Astrocyte of the cerebellum (primary cell): ENCODE results near the gene TMEM145.
A peak's percentile ranks its signal among the peaks of the same experiment; 100 is the strongest.

Experiments
- DNase-seq: peaks from one replicate; pipeline ENCODE4 v3.0.0-alpha.2; 2011; ENCODE audit warnings: low read depth
- H3K4me3 ChIP-seq: 2 replicates; pipeline ENCODE4 v1.5.1; 2011; ENCODE audit warnings: mild to moderate bottlenecking, low read depth, low read length, moderate library complexity
- CTCF ChIP-seq: IDR thresholded peaks from 2 replicates; pipeline ENCODE4 v1.5.1; 2012; ENCODE audit warnings: low read length, low read depth, moderate library complexity, mild to moderate bottlenecking; ENCODE audit errors: missing control alignments
- in situ Hi-C: cut with HindIII; loops from 2 replicates; pipeline ENCODE4 v1.10.0; 2017; ENCODE audit warnings: low sequenced_read_pairs

Gene TMEM145

DNA sequence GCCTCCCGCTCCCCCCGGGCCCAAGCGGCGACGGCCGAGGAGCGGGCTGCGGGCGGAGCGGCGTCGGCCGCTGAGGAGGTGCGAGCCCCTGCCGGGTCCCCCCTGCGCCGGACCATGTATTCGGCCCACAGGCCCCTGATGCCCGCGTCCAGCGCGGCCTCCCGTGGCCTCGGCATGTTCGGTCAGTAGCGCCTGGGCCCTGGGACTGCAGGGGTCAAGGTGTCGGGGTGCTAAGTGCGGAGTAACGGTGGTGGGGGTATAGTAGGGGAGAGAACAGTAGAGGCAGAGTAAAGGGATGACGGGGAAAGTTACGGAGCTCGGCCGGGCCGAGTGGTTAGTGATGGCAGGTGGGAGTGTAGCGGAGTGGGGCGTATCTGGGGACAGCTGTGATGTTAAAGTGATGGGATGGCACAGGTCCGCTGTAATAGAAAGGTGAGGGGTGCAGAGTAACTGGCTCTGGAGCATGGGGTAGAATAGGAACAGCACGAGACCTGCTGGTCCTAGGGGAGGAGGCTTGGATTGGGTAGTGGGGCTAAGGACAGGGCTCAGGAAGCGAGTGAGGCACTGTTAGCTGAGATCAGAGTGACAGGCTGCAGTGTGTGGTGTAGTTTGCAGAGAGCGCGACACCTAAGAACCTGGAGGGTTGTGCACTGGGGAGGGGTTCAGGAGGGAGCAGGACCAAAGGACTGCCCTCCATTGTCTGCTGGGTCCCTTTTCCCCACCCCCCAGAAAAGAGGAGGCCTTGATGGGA is 28.3 kb upstream of the TMEM145 start:
- peak overlapping the region; percentile 75 for H3K4me3 ChIP-seq
- no peak for TF ChIP-seq CTCF
- DNase-seq, result no peak
- in situ Hi-C loops, result no loop called here

DNA sequence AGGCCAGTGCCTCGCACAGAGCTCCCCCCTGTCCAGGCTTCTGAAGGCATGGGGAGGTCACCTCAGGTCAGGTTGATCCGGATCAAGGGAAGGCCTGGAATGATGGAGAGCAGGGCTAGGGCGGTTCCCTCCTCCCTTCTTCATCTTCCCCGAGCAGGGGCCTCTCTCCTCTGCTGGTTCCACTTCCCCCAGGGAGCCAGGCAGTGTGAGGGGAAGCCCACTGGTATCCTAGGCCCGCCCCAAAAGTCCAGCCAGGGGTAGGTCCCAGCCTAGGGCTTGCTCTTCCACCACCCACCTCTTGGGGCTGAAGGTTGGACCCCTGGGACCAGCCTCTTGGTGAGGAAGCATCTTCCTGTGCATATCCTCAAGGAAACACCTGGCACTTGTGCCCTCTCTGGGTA is 27.6 kb upstream of the TMEM145 start:
- peak overlapping the region; percentile 75 for H3K4me3 ChIP-seq
- DNase-seq, result no peak
- in situ Hi-C loops, result no loop called here
- no peak for TF ChIP-seq CTCF

DNA sequence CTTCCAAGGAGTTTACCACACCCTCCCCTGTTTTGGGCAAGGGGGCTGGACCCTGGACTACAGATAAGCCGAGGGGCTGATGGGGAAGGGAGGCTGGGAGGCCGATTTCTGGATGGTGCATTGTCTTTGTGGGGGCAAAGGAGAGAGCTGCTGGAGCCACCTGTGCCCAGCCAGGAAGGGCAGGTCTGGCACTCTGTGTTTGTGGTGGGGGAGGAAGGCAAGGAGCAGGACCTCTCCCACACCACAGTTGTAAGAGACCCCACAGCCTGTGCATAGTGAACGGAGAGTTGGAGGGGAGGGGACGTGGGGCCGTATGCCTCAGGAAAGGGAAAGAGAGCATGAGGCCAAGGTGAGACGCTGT is 27.1 kb upstream of the TMEM145 start:
- DNase-seq, result no peak
- peak overlapping the region; percentile 75 for H3K4me3 ChIP-seq
- TF ChIP-seq CTCF, result no peak
- in situ Hi-C loops, result no loop called here

- TF ChIP-seq CTCF, result no peak
- peak overlapping the region; percentile 75 for H3K4me3 ChIP-seq
Measured at GRCh38 chr19:42286349-42287016, 26.6 kb upstream of the TMEM145 start.

GRCh38 chr19:42287017-42287826 is 25.9 kb upstream of the TMEM145 start:
- no peak overlapping the region for H3K4me3 ChIP-seq
- TF ChIP-seq CTCF, result no peak
- DNase-seq, result no peak
- in situ Hi-C loops, result no loop called here

More at GRCh38 chr19:42286349-42287016, 26.6 kb upstream of the TMEM145 start:
- DNase-seq, result no peak
- in situ Hi-C loops, result no loop called here

DNA sequence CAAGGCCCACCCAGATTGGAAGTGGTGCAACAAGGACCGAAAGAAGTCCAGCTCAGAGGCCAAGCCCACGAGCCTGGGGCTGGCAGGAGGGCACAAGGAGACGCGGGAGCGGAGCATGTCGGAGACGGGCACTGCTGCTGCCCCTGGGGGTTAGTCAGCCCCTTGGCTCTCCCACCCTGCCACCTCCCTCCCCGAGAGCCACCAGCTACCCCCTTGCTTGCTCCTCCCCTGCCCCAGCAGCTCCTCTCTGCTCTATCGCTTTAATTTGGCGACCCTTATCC is 25.3 kb upstream of the TMEM145 start:
- in situ Hi-C loops, result no loop called here
- H3K4me3 ChIP-seq, result no peak overlapping the region
- DNase-seq, result no peak
- no peak for TF ChIP-seq CTCF
